Measurements from ENCODE around the gene TPD52L1.

- TF ChIP-seq EZH2 (IDR thresholded peaks at IDR 0.05; ENCODE audit: insufficient read depth, poor library complexity, severe bottlenecking) (no peak), EZH2phosphoT487 (IDR thresholded peaks at IDR 0.05; ENCODE audit: insufficient read depth, low read depth) (no peak)
Measured at GRCh38 chr6:125198398-125198937, 44.9 kb downstream of the TPD52L1 start.
